GM18505 (cell line): ENCODE results near the gene EFNA4.
A peak's percentile ranks its signal among the peaks of the same experiment; 100 is the strongest.

Source experiments
- ATAC-seq: cut with Tn5 transposase; IDR thresholded peaks from one replicate; pipeline ENCODE4 v1.9.1; 2021; ENCODE audit not compliant: unreplicated experiment
- POLR2A ChIP-seq: IDR thresholded peaks from 4 replicates; pipeline ENCODE4 v1.6.1; 2011; ENCODE audit warnings: borderline replicate concordance; ENCODE audit not compliant: insufficient read depth, insufficient read length; ENCODE audit errors: extremely low read depth

The EFNA4 gene

DNA sequence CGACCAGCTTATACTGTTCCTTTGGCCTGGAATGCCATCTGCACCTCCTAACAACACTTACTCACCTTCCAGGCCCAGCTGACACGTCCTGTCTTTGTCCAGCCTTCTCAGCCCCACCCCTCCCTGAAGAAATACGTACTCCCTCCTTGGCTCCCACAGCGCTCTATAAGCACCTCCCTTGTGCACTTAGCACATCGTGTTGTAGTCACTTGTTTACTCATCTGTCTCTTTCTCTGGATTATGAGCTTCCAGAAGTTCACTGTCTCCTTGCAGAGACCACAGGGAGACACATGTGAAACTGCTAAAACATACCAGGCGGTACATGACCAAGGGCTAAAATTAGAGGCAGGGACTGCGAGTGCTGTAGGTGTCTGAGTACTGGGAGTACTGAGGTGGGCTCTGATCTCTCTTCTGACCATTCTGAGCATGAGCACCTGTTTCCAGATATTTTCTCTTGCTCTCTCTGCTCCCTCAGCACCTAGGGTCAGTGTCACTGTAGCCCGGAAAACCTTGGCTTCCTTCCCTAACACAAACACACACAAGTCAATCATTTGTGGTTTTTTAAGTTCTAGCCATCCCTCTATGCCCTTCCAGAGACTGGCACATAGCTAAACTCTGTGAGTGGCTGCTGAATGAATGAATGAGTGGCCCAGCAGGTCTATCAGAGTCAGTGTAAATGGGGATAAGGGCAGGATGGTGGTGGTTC is 24.8 kb upstream of the EFNA4 start:
- no peak for ATAC-seq
- TF ChIP-seq POLR2A = no peak

- no peak for TF ChIP-seq POLR2A
- ATAC-seq = no peak
Measured at GRCh38 chr1:155039308-155039669, 24.3 kb upstream of the EFNA4 start.

DNA sequence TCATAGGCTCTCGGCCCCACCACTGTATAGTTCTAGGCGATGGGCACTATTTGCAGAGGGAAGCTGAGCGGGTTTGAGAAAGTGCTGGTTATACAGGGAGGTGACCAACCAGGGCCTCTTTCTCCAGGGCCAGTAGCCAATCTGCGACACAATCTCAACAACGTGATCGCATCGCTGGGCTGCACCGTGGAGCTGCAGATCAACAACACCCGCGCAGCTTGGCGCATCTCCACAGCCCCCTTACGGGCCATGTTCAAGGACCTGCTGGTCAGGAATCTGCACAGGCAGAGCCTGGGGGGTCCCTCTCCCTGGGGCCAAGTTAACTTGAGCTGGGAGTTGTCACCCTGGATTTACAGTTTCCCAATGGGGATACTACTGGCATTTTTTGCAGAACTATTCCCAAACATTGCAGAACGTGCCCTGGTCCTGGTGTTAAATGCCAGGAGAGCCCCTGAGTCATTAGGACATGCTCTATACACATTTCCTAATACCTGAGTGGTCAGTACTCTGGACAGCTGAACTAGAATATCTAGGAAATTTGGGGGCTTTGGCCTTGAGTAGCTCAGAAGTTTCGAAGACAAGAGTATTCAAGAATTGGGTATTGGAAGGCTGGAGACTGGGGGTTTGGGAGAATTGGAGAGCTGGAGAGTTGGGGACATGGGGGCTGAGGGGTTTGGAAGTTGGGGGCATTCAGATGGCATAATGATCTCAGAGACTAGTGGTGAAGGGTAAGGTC is 23.0 kb upstream of the EFNA4 start:
- no peak for TF ChIP-seq POLR2A
- ATAC-seq = no peak

- ATAC-seq = no peak
- TF ChIP-seq POLR2A = no peak
Measured at GRCh38 chr1:155042789-155043188, 20.8 kb upstream of the EFNA4 start.

DNA sequence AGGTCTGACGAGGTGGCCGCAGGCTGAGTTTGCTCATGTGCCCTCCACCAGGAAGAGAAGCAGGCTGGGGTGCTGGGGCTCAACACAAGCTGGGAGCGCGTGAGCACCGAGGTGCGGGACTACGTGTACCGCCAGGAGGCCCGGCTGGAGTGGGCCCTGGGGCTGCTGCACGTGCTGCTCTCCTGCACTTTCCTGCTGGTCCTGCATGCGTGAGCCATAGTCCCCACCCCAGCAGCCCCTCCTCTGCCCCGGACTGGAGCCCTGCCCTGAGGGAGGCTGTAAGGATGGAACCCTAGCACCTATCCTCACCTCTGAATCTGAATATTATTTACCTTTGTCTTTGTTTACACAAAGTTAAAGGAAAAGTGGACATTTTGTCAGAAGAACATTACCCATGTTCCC is 20.2 kb upstream of the EFNA4 start:
- no peak for ATAC-seq
- no peak for TF ChIP-seq POLR2A

DNA sequence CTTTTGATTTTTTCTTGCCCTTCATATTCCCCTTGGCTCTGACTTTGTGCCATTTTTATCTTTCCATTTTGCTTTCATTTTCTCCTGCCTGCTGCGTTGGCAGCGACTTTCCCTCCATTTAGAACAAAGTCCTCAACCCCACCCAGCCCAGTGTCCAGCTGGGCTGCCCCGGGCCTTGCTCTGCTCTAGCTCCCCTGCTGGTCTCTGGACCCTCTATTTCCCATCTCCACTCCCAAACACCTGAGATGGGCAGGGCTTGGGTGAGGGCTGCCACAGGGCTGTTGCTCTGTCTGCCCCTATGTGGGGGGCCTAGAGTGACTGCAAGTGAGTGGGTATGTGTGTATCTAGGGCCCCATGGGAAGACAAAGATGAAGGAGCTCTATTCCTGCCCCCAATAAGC is 19.7 kb upstream of the EFNA4 start:
- ATAC-seq = no peak
- TF ChIP-seq POLR2A = no peak

DNA sequence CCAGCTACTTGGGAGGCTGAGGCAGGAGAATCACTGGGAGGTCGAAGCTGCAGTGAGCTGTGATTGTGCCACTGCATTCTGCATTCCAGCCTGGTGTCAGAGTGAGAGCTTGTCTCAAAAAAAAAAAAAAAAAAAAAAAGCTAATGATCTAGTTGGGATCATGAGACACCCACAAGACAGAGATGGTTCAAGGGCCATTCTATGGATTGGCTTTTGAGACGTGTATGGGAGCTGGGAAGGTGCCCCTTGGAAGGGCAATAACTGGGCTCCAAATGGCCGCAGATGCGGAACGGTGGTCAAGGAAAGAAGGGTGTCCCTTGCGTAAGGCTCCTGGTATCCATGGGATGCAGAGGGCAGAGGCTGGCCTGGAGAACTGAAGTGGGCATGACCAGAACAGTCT is 19.2 kb upstream of the EFNA4 start:
- no peak for ATAC-seq
- no peak for TF ChIP-seq POLR2A

- no peak for ATAC-seq
- TF ChIP-seq POLR2A = no peak
Measured at GRCh38 chr1:155044812-155045657, 18.5 kb upstream of the EFNA4 start.

- TF ChIP-seq POLR2A = no peak
Measured at GRCh38 chr1:155048449-155049334, 14.8 kb upstream of the EFNA4 start.

GRCh38 chr1:155049651-155050559 is 13.6 kb upstream of the EFNA4 start:
- ATAC-seq = no peak
- TF ChIP-seq POLR2A = no peak

More at GRCh38 chr1:155048449-155049334, 14.8 kb upstream of the EFNA4 start:
- ATAC-seq = no peak

DNA sequence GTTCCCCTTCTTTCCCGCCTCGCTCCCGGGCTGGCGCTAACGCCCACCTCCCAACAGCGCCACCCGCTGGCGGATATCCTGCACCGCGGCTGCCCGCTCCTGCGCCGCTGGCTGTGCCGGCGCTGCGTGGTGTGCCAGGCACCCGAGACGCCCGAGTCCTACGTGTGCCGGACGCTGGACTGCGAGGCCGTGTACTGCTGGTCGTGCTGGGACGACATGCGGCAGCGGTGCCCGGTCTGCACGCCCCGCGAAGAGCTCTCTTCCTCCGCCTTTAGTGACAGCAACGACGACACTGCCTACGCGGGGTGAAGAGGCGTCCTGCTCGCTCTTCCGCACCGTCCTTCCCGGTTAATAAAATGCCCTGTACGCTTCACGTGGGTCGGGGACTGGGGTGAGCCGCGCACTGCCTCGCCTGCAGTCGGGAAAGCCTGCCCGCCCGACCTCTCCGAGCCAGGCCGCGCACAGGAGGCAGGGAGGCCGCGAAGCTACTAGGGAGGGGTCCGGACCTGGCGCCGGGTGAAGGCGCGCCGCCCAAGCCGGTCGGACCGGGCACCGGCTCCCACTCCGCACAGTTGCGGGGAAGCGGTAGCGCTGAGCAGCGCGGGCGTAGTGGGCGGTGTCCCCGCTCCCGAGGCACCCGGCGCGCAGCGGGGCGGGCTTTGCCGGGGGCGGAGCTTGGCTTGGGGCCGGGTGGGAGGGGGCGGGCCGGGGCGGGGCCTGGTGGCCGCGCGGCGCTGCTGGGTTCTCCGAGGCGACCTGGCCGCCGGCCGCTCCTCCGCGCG is 12.8 kb upstream of the EFNA4 start, which contains the start of gene ADAM15:
Gene ADAM15 (plus strand): TSS at position 757 of the 782 bp plus-strand sequence. CDS start 71 bp downstream, outside the sequence.
- peak; percentile 66 for ATAC-seq
- no peak for TF ChIP-seq POLR2A
